ENCODE measurements around the gene ZNRF4.
A peak's percentile ranks its signal among the peaks of the same experiment; 100 is the strongest.

Gene ZNRF4

GRCh38 chr19:5443723-5444122 lies 11.5 kb upstream of the ZNRF4 start:
- DNase-seq: no peak

DNA sequence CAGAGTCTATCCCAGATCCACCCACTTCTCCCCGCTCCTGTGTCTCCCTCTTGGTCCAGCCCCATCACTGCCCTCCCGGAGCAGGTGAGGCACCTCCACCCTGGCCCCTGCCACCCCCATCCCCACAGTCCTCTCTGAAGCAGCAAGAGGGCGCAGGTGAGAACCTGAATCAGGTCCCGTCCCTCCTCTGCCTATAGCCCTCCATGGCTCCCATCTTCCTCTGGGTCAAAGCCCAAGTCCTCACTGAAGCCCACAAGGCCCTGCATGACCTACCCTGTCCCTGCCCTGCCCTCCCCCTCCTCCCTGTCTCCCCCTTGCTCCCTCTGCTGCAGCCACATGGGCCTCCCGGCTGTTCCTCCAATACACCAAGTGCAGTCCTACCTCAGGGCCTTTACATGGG lies 10.8 kb upstream of the ZNRF4 start:
- DNase-seq: no peak

GRCh38 chr19:5445071-5445470 lies 10.1 kb upstream of the ZNRF4 start:
- no peak for DNase-seq

- peak; percentile 47 for DNase-seq
Observed at GRCh38 chr19:5445561-5446055, 9.6 kb upstream of the ZNRF4 start.

DNA sequence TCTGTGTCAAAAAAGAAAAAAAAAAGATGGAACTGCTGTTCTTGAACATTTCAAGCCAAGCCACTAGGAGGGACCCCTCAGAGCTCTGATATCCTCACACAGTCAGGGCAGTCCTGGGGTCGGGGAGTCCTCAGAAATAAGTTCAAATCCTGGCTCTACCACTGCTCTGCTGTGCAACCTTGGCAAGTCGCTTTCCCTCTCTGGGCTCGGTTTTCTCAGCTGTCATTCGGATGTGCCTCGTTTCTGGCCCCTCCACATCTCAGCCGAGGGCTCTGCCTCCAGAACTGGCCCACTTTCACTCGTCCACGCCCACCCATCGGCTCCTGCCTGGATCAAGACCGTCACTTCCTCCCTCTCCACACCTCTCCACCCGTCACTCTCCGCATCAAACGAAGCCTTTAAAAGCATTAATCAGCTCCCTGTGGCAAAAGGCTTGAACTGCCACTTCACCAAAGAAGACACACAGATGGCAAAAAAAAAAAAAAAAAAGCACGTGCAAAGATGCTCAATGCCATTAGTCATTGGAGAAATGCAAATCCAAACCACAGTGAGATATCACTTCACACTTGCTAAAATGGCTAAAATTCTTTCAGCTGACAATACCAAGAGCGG lies 7.4 kb upstream of the ZNRF4 start:
- peak; percentile 22 for DNase-seq

GRCh38 chr19:5448374-5448773 lies 6.8 kb upstream of the ZNRF4 start:
- no peak for DNase-seq

- DNase-seq: no peak
Observed at GRCh38 chr19:5450482-5451126, 4.6 kb upstream of the ZNRF4 start.

- DNase-seq: no peak
Observed at GRCh38 chr19:5451494-5451893, 3.7 kb upstream of the ZNRF4 start.

DNA sequence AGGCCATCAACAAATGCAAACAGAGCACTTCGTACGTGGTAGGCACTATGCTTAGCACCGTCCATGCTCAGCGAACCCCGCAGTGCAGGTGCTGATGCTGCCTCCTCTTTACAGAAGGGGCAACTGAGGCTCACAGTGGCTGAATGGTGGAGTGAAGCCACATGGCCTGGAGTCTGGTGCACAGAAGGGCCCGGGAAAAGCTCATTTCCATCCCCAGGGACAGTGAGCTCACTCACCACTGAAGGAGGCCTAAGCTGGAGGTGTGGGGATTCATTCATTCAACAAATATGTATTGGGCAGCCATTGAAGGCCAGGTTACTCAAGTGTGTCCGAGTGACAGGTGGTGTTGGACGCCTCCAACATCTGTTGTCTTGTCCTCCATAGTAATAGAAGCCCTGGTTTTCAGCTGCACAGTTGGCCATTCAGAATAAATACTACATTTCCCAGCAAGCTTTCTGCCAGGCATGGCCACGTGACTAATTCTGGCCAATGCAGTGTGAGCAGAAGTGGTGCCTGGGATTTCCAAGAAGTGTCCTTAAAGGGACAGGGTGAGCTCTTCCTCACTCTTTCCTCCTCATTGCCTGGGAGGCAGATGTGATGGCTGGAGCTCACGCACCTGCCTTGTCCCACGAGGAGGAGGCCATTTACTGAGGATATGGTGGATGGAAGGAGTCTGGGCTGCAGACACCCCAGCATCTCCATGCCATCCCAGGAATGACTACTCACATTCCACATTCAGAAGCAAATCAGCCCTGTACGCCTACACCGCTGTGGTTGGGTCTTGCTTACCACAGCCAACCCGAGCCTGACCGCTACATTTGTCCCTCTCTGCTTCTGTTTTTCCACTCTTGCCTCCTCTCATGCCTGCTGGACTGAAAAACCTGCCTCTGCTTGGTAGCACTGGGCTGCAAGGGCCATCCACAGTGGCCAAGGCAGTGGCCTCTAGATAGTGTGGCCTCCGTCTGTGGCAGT lies 2.3 kb upstream of the ZNRF4 start:
- no peak for DNase-seq

DNA sequence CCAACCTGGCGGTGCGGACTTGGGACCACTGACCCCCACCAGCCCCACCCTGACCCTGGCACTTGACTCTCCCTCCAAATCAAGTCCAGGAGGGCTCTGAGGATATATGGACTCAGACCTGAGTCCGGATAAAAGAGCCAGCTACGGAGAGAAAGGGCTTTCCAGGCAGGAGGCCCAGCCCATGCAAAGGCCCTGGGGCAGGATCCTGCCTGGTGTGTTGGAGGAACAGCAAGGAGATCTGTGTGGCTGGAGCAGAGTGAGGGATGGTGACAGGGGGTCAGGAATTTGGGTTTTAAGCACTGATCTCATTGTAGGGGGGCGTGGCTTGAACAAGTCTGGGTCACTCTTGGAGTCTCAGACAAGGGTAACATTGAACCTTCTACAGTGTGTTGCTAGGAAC lies 474 bp upstream of the ZNRF4 start:
- DNase-seq: no peak

DNA sequence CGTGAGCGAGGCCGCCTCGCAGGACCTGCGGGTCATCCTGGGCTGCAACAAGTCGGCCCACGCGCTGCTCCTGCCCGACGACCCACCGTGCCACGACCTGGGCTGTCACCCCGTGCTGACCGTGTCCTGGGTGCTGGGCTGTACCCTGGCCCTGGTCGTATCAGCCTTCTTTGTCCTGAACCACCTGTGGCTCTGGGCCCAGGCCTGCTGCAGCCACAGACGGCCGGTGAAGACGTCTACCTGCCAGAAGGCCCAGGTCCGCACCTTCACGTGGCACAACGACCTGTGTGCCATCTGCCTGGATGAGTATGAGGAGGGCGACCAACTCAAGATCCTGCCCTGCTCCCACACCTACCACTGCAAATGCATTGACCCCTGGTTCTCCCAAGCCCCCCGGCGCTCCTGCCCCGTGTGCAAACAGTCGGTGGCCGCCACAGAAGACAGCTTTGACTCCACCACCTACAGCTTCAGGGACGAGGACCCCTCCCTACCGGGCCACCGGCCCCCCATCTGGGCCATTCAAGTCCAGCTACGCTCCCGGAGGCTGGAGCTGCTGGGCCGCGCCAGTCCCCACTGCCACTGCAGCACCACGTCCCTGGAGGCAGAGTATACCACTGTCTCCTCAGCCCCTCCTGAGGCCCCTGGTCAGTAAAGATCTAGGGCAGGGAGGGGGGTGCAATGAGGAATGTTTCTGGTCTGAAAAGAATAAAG lies 1.1 kb downstream of the ZNRF4 start:
- DNase-seq: no peak

DNA sequence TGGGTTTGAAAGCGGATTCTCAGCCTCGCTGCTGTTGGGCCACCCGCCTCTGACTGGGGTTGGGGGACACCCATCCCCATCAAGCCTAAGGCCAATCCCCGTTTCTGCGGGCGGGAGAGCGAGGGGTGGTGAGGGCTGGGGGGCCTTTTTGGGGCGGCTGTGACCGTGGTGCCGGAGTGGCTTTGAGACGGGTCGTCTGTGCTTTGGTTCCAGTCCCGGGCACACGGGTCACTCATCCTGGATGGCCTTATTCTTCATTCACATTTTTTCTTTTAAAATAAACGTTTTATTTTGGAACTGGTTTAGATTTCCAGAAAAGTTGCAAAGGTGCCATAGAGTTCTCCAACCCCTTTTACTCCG lies 1.6 kb downstream of the ZNRF4 start:
- no peak for DNase-seq

DNA sequence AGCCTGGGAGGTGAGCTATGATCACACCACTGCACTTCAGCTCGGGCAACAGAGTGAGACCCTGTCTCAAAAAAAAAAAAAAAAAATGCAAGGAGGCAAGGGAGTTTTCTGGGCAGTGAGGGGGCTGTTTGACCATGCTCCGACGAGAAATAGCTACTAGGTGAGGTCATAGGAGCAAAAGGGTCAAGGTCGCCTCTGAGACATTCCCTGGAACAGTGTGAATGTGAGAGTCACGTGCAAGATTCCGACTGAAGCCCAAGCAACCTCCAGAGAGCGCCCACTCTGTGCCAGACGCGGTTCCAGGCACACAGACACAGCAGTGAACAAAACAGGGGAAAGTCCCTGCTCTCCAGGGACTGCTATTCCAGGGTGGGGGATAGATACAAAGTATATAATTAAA lies 2.5 kb downstream of the ZNRF4 start:
- DNase-seq: no peak

GRCh38 chr19:5458420-5458819 lies 3.2 kb downstream of the ZNRF4 start:
- no peak for DNase-seq

DNA sequence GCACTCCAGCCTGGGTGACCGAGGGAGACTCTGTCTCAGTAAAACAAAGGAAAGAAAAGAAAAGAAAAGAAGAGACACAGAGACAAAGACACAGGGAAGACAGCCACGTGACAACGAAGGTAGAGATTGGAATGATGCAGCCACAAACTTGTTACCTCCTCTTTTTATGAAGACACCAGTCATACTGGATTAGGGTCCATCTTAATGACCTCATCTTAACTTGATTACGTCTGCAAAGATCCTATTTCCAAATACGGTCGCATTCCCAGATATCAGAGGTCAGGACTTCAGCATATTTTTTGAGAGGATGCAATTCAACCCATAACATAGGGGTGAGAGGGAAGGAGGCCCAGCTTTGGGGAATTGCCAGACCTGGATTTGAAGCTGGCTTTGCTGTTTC lies 4.1 kb downstream of the ZNRF4 start:
- DNase-seq: no peak

- DNase-seq: no peak
Observed at GRCh38 chr19:5460748-5461147, 5.5 kb downstream of the ZNRF4 start.

DNA sequence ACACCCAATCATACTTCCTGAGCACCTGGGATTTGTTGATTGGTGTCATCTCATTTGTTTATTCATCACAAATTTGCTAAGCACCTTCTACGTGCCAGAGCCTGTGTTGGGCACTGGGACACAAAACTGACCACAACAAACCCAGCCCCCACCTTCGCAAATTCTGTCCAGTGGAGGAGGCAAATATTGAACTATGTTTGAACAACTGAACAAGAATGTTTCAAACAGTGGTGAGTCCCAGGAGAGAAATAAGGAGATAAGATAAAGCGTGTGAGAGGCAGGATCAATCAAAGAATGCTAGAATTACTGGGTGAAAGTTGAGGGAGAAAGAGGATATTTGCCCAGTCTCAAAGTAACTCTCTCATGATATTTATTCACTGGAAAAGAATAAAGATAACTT lies 8.7 kb downstream of the ZNRF4 start:
- no peak for DNase-seq

DNA sequence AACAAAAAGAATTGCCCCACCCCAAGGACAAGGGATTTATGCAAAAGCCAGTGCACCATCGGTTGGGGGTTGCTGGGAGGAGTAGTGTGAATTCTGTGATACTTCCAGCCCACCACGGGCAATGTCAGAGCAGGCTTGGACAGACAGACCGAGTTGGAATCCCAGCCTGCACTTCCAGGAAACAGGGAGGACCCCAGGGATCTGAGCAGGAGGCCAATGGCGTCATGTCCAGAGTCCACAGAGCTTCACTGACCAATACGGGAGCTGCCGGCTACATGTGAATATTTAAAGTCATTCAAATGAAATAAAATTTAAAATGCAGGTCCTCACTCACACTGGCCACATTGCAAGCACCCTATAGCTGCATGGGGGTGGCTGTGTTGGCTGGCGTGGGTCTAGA lies 10.9 kb downstream of the ZNRF4 start:
- no peak for DNase-seq

DNA sequence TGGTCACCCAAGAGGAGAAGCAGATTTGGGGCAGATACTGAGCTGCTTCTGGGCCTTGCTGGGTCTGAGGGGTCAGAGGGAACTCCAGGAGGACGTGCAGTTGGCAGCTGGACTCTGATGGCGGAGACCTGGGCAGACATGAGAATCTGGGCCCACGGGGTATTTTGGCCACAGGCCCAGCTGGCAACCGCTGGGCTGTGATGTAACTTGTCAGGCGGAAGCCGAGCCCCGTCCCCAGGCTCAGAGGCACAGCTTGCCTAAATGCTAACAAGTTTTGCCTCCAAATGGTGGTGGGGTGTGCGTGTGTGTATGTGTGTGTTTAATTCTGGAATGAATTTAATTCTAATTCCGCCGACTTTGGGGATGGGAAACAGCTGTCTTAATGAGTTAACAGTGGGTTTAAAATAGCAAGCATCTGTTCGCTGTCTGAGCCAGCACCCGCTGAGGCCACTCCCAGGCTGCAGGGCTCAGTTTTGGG lies 11.6 kb downstream of the ZNRF4 start:
- DNase-seq: no peak

DNA sequence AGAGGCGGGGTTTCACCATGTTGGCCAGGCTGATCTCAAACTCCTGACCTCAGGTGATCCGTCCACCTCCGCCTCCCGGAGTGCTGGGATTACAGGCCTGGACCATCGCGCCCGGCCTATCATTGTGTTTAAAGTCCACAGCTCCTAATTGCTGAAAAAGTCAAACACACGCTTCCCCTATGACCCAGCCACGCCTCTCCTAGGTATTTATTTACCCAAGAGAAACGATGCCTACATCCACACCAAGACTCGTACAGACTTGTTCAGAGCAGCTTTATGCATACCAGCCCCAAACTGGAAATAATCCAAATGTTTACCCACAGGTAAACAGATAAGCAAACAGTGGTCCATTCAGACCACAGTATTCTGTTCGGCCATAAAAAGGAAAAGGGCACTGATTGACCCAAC lies 15.1 kb downstream of the ZNRF4 start:
- DNase-seq: no peak

- no peak for DNase-seq
Observed at GRCh38 chr19:5472286-5472685, 17.1 kb downstream of the ZNRF4 start.

DNA sequence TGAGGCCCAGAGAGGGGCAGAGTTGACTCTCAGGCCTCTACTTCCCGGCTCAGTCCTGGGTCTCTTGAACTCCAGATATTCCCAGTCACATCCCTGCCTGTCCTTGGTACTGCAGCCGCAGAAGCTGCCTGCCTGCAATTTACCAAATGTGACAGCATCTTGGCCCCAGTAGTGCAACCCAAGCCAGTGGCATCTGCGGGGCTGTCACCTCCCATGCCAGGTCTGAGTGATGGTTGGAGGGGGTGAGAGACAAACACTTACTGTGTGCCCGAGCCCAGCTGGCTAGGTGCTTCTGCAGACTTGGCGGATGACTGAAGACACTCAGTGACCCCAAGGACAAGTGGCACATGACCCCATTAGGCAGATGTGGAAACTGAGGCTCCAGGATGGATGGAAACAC lies 18.4 kb downstream of the ZNRF4 start:
- DNase-seq: no peak
